HL-60 (cell line): ENCODE data around the gene ZNF213.

ENCODE experiments used
- GABPA ChIP-seq: IDR thresholded peaks from 2 replicates; pipeline ENCODE4 v1.6.1; 2012; ENCODE audit warnings: low read depth
- POLR2AphosphoS5 ChIP-seq: IDR thresholded peaks from 2 replicates; pipeline ENCODE4 v1.6.1; 2012; ENCODE audit warnings: low read depth
- TF ChIP-seq, protein P1 (sequence below): IDR thresholded peaks from one replicate; pipeline ENCODE4 v1.5.1; 2011; ENCODE audit warnings: low read length, control low read depth, inconsistent platforms; ENCODE audit not compliant: insufficient read depth
- TF ChIP-seq, protein P2 (sequence below): IDR thresholded peaks from 2 replicates; pipeline ENCODE4 v1.6.1; 2012; ENCODE audit warnings: low read depth; ENCODE audit not compliant: insufficient replicate concordance

- TF ChIP-seq, protein P1, sequence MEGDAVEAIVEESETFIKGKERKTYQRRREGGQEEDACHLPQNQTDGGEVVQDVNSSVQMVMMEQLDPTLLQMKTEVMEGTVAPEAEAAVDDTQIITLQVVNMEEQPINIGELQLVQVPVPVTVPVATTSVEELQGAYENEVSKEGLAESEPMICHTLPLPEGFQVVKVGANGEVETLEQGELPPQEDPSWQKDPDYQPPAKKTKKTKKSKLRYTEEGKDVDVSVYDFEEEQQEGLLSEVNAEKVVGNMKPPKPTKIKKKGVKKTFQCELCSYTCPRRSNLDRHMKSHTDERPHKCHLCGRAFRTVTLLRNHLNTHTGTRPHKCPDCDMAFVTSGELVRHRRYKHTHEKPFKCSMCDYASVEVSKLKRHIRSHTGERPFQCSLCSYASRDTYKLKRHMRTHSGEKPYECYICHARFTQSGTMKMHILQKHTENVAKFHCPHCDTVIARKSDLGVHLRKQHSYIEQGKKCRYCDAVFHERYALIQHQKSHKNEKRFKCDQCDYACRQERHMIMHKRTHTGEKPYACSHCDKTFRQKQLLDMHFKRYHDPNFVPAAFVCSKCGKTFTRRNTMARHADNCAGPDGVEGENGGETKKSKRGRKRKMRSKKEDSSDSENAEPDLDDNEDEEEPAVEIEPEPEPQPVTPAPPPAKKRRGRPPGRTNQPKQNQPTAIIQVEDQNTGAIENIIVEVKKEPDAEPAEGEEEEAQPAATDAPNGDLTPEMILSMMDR = no peak
- TF ChIP-seq, protein P2, sequence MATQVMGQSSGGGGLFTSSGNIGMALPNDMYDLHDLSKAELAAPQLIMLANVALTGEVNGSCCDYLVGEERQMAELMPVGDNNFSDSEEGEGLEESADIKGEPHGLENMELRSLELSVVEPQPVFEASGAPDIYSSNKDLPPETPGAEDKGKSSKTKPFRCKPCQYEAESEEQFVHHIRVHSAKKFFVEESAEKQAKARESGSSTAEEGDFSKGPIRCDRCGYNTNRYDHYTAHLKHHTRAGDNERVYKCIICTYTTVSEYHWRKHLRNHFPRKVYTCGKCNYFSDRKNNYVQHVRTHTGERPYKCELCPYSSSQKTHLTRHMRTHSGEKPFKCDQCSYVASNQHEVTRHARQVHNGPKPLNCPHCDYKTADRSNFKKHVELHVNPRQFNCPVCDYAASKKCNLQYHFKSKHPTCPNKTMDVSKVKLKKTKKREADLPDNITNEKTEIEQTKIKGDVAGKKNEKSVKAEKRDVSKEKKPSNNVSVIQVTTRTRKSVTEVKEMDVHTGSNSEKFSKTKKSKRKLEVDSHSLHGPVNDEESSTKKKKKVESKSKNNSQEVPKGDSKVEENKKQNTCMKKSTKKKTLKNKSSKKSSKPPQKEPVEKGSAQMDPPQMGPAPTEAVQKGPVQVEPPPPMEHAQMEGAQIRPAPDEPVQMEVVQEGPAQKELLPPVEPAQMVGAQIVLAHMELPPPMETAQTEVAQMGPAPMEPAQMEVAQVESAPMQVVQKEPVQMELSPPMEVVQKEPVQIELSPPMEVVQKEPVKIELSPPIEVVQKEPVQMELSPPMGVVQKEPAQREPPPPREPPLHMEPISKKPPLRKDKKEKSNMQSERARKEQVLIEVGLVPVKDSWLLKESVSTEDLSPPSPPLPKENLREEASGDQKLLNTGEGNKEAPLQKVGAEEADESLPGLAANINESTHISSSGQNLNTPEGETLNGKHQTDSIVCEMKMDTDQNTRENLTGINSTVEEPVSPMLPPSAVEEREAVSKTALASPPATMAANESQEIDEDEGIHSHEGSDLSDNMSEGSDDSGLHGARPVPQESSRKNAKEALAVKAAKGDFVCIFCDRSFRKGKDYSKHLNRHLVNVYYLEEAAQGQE = no peak
- TF ChIP-seq POLR2AphosphoS5 = no peak
- no peak for TF ChIP-seq GABPA
These were observed 16.0 kb upstream of the ZNF213 start for GRCh38 chr16:3118846-3119245.
